Activated B cell treated with CpG ODN at 0.5 μM for 24 hours (primary cell): ENCODE data around the gene ARPC5L. TPM values are rescaled to one million over a fixed set of nuclear protein-coding genes. Genes with fewer than 3 reads are reported as not detected.

ENCODE experiments used
- ATAC-seq: fragments of 200-7000 bp; cut with Tn5 transposase; one replicate; pipeline ENCODE4 v1.10.0; 2021; ENCODE audit warnings: low read depth, mild to moderate bottlenecking, moderate library complexity
- CTCF ChIA-PET: fragments of 350-600 bp; sonication (Branson Sonifier 250); formaldehyde crosslinking; loops from one replicate; lab custom pipeline; 2021; ENCODE audit warnings: antibody characterized with exemption; lab: Charles Lee
- POLR2A ChIA-PET: fragments of 350-600 bp; sonication (Branson Sonifier 250); formaldehyde crosslinking; loops from one replicate; lab custom pipeline; 2021; ENCODE audit warnings: antibody characterized with exemption; lab: Charles Lee
- DNase-seq: peaks from one replicate; pipeline ENCODE4 v3.0.0; 2022
- H3K27ac Mint-ChIP-seq: one replicate; pipeline ENCODE4 v1.8.0; 2020; ENCODE audit warnings: mixed read lengths
- H3K27me3 Mint-ChIP-seq: one replicate; pipeline ENCODE4 v1.8.0; 2021; ENCODE audit warnings: mixed read lengths
- H3K36me3 Mint-ChIP-seq: one replicate; pipeline ENCODE4 v1.8.0; 2021; ENCODE audit warnings: low read depth, mixed read lengths
- H3K4me1 Mint-ChIP-seq: one replicate; pipeline ENCODE4 v1.8.0; 2021; ENCODE audit warnings: mixed read lengths
- H3K4me3 Mint-ChIP-seq: one replicate; pipeline ENCODE4 v1.8.0; 2020; ENCODE audit warnings: mild to moderate bottlenecking, mixed read lengths
- H3K9me3 Mint-ChIP-seq: one replicate; pipeline ENCODE4 v1.8.0; 2020; ENCODE audit warnings: mixed read lengths
- intact Hi-C: fragments of 100-400 bp; cut with micrococcal nuclease; formaldehyde crosslinking; loops from one replicate; pipeline ENCODE4 v1.15.1; 2024
- total RNA-seq: library from RNA; stranded (reverse); gene quantifications from 2 replicates; pipeline ENCODE4 v1.2.3, GENCODE V29; 2022
- TF ChIP-seq, protein P1 (sequence below): fragments of 200-600 bp; IDR thresholded peaks from one replicate; pipeline ENCODE4 v1.8.0; 2022; ENCODE audit warnings: antibody characterized with exemption, mild to moderate bottlenecking

Gene ARPC5L
- total RNA-seq, 1 donor from 2014 or later = 93.1 TPM

DNA sequence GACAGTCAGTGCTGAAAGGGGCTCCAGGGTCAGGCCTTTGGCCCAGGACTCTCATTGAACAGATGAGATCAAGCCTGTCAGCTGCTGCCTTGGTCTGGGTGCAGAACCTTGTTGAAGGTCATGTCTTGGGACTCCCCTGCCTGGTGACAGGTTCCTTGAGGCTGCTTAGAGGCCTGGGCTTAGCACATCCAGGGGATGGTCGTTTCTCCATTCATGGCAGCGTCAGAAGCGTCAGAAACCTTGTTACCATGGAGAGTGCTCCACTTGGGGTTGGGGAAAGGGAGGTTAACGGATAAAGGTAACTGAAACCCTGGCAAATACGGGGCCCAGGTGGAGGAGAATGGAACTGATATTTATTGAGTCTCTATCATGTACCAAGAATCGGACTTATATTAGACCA lies 8.8 kb downstream of the ARPC5L start:
- peak overlapping the region; percentile 91 for H3K4me3 Mint-ChIP-seq
- peaks cover 65% of the 10 kb centered on the region for H3K4me1 Mint-ChIP-seq
- H3K9me3 Mint-ChIP-seq = no peaks in the 10 kb centered on the region
- H3K27me3 Mint-ChIP-seq = no peaks in the 10 kb centered on the region
- ATAC-seq = no peak
- peaks cover 52% of the 10 kb centered on the region for H3K36me3 Mint-ChIP-seq
- H3K27ac Mint-ChIP-seq = peak overlapping the region; percentile 97
- ChIA-PET CTCF (interaction anchor here (0.6 to 2.2 kb wide), 3 partner anchors 9 to 334 kb away, joined by 3 to 6 read pairs (median 6); partner anchors contain the start of genes ARPC5L, NR6A1 and RPL35), POLR2A (interaction anchor here (0.8 to 7.3 kb wide), 12 partner anchors 8 to 371 kb away, joined by 3 to 164 read pairs (median 5); partner anchors contain the start of genes ARPC5L, HSPA5, NR6A1 and RPL35)
- DNase-seq = no peak
- intact Hi-C loops = loop anchor here (1.0 kb wide), 4 partner anchors 8 to 99 kb away; partner anchors contain the start of genes ARPC5L, GOLGA1, NR6A1 and WDR38
- TF ChIP-seq, protein P1, sequence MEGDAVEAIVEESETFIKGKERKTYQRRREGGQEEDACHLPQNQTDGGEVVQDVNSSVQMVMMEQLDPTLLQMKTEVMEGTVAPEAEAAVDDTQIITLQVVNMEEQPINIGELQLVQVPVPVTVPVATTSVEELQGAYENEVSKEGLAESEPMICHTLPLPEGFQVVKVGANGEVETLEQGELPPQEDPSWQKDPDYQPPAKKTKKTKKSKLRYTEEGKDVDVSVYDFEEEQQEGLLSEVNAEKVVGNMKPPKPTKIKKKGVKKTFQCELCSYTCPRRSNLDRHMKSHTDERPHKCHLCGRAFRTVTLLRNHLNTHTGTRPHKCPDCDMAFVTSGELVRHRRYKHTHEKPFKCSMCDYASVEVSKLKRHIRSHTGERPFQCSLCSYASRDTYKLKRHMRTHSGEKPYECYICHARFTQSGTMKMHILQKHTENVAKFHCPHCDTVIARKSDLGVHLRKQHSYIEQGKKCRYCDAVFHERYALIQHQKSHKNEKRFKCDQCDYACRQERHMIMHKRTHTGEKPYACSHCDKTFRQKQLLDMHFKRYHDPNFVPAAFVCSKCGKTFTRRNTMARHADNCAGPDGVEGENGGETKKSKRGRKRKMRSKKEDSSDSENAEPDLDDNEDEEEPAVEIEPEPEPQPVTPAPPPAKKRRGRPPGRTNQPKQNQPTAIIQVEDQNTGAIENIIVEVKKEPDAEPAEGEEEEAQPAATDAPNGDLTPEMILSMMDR = no peak

DNA sequence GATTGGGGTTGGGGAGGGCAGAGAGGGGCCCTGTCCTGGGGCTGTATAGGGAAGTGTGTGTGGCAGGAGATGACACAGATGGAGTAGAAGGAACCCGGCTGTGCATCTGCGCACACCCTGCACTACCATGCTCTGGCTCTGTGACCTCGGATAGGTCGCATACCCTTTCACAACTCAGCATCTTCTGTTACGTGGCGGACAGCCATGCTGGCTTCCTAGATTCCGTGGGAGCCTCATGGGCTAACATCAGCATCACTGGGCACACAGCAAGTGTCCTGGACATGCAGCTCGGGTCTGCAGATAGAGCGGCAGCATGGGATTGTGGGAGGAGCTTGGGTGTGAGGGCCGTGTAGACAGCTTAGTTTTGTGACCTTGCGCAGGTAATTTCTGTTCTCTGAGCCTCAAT lies 9.2 kb downstream of the ARPC5L start:
- ChIA-PET POLR2A (interaction anchor here (0.9 to 7.3 kb wide), 4 partner anchors 9 to 100 kb away, joined by 5 to 164 read pairs (median 10); partner anchors contain the start of genes ARPC5L, NR6A1 and RPL35), CTCF (interaction anchor here (0.6 to 1.6 kb wide), 2 partner anchors 100 to 335 kb away, joined by 3 to 6 read pairs; partner anchors contain the start of gene NR6A1)
- intact Hi-C loops = no loop called here
- ATAC-seq (no peak), DNase-seq (no peak)
- peaks cover 65% of the 10 kb centered on the region for H3K4me1 Mint-ChIP-seq
- no peaks in the 10 kb centered on the region for H3K27me3 Mint-ChIP-seq
- no peaks in the 10 kb centered on the region for H3K9me3 Mint-ChIP-seq
- peak overlapping the region; percentile 97 for H3K27ac Mint-ChIP-seq
- TF ChIP-seq, protein P1 = no peak
- peak overlapping the region; percentile 91 for H3K4me3 Mint-ChIP-seq
- H3K36me3 Mint-ChIP-seq = peaks cover 56% of the 10 kb centered on the region

DNA sequence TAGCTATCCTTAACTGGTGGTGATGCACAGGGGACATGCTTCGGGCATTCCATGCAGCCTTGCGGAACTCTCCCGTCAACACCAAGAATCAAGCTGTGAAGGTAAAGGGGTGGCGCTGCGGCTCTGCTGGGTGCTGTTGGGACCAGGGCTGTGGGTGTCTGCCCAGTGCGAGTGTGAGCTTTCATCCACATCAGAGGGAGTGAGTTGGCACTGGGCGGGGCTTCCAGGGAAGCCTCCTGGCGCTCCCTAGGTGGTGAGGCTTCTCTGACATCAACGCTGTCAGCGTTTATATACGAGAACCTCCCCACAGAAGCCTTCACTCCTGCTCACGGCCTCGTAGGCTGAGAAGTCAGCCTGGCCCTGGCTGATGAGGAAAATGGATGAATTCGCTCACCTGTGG lies 11.7 kb downstream of the ARPC5L start:
- H3K27ac Mint-ChIP-seq = peak overlapping the region; percentile 97

DNA sequence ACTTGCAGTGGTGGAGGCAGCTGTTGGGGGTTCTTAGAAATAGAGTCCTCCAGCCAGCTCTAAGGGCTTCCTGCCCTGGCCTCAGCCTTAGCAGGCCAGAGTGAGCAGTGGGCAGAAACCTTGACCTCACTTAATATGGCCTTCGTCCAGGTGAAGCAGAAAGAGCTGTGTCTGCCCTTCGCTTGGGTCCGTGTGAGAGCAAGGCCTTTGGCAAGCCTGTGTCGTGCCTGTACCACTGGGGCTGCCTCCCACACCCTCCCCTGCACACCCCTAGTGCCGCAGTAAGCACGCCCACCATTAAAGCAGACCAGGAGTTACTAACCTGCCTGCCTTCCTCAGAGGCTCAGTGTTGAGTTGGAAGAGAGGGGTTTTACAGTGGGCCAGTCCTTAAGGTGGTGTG lies 13.6 kb downstream of the ARPC5L start:
- no peak for DNase-seq
- CTCF ChIA-PET = no interaction called here
- peaks cover 83% of the 10 kb centered on the region for H3K36me3 Mint-ChIP-seq
- H3K27ac Mint-ChIP-seq = peak overlapping the region; percentile 12
- intact Hi-C loops = no loop called here
- POLR2A ChIA-PET = interaction anchor here (7.3 kb wide), 1 partner anchor 13 kb away, joined by 164 read pairs; the partner anchor contains the start of genes ARPC5L and RPL35
- H3K27me3 Mint-ChIP-seq = no peaks in the 10 kb centered on the region
- no peak overlapping the region for H3K4me3 Mint-ChIP-seq
- ATAC-seq = no peak
- peaks cover 48% of the 10 kb centered on the region for H3K4me1 Mint-ChIP-seq
- no peaks in the 10 kb centered on the region for H3K9me3 Mint-ChIP-seq
- TF ChIP-seq, protein P1 = no peak

More for the DNA sequence above, 11.7 kb downstream of the ARPC5L start:
- Mint-ChIP-seq H3K4me3 (peak overlapping the region; percentile 91), H3K27me3 (no peaks in the 10 kb centered on the region), H3K9me3 (no peaks in the 10 kb centered on the region), H3K36me3 (peaks cover 74% of the 10 kb centered on the region), H3K4me1 (peaks cover 52% of the 10 kb centered on the region)
- no peak for ATAC-seq
- CTCF ChIA-PET = no interaction called here
- POLR2A ChIA-PET = interaction anchor here (0.6 to 7.3 kb wide), 5 partner anchors 8 to 1936 kb away, joined by 3 to 164 read pairs (median 3); partner anchors contain the start of genes ARPC5L, HSPA5 and RPL35
- intact Hi-C loops = no loop called here
- TF ChIP-seq, protein P1 = no peak
- DNase-seq = no peak

DNA sequence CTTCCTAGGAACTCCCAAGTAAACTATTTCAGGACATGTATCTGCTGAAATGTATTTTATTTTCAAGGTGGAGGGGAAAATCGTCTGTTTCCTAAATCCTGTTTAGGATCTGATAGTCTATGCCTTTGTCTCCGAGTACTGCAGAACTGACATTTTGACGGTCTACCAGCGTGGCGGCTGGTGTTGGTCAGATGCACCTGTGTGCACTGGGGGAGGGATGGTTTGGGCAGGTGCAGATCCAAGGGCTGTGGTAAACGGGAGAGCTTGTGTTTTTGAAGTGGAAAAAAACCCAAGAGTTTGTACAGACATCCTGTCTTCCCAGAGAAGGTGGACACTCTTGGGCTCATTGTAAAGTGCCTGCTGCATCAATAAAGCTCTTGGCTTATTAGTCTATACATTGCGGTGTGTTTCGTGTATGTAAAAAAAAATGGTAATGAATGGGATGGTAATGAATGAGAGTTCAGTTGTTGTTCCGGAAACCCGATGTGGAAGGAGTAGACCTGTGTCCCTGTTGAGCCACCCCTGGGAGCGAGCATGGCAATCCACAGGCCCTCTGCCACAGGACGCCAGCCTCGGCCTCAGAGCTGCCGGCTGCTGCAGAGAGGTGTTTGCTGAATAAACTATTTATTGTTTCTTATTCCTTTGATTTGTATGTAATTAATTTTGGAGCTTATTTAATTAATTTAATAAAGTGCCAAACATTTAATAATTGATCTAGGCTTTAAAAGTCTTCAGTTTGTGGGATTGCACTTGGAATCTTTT lies 15.3 kb downstream of the ARPC5L start:
- POLR2A ChIA-PET = interaction anchor here (0.6 to 0.9 kb wide), 3 partner anchors 16 to 1863 kb away, joined by 3 to 4 read pairs (median 3); no protein-coding TSS in a partner anchor
- no peak for ATAC-seq
- Mint-ChIP-seq H3K27me3 (no peaks in the 10 kb centered on the region), H3K9me3 (no peaks in the 10 kb centered on the region), H3K36me3 (peaks cover 83% of the 10 kb centered on the region), H3K4me3 (no peak overlapping the region), H3K27ac (no peak overlapping the region), H3K4me1 (peaks cover 32% of the 10 kb centered on the region)
- TF ChIP-seq, protein P1 = no peak
- CTCF ChIA-PET = interaction anchor here (1.0 to 2.4 kb wide), 3 partner anchors 14 to 104 kb away, joined by 3 to 8 read pairs (median 4); partner anchors contain the start of gene WDR38
- no peak for DNase-seq
- intact Hi-C loops = no loop called here
